ENCODE results near the gene FNDC3B. TPM values are rescaled to one million over a fixed set of nuclear protein-coding genes. Genes with fewer than 3 reads are reported as not detected.
A peak's percentile ranks its signal among the peaks of the same experiment; 100 is the strongest.

FNDC3B gene
- total RNA-seq, 1 experiment from 2014 or later: 62.3 TPM

DNA sequence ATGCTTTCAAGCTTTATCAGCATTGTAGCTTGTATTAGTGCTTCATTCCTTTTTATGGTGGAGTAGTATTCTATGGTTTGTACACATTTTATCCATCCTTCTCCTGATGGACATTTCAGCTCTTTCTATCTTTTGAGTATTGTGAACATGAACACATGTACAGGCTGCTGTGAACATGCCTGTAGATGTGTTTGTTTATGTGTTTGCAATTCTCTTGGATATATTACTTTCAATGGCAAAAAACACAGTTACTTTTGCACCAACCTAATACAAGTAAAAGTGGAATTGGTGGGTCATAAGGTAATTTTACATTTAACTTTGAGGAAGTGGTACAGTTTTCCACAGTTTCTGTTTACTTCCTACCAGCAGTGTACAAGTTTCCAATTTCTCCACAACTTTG lies 180.4 kb downstream of the FNDC3B start:
- Histone ChIP-seq H3K4me1 (peaks cover 25% of the 10 kb centered on the region), H3K27me3 (no peaks in the 10 kb centered on the region), H3K27ac (no peak overlapping the region), H3K36me3 (no peaks in the 10 kb centered on the region; the same call in 1 of the 2 replicates), H3K4me3 (no peak overlapping the region), H3K9me3 (replicated peaks) (no peaks in the 10 kb centered on the region)
- DNase-seq: no peak

DNA sequence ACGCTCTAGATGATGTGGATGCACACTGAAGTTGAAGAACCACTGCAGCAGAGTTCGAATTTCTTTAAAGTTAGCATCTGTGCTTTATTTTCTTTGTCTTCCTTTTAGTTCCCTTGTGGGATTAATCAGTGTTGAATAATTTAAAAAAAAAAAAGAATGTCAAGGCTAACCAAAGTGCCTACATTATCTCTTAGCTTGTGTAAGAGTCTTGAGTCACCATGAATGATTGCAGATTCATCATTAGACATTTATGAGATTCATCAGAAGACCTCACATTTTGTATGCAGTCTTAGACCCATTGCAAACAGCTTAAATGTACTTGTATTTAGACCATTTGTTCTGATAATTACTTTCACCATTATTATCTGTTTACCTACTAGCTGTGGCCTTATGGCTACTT lies 182.2 kb downstream of the FNDC3B start:
- DNase-seq: no peak

DNA sequence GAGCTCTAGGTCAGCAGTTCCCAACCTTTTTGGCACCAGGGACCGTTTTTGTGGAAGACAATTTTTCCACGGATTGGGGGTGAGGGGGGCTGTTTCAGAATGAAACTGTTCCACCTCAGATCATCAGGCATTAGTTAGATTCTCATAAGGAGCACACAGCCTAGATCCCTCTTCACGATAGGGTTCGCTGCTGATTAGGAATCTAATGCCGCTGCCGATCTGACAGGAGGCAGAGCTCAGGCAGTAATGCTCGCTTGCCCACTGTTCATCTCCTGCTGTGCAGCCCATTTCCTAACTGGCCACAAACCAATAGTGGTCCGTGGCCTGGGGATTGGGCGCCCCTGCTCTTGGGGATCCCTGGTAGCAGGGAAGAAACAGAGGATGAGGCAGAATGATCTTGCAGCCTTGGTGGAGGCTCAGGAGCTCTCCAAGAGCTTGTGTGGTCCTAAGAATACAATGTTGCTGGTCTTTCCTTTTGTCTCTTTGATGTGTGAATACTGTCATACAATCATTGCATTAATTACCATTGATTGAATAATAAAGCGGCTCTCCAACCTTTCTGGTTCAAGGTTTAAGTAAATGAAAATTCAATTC lies 183.2 kb downstream of the FNDC3B start:
- no peaks in the 10 kb centered on the region; the same call in 1 of the 2 replicates for H3K36me3 ChIP-seq
- H3K4me1 ChIP-seq: peaks cover 17% of the 10 kb centered on the region
- H3K27me3 ChIP-seq: no peaks in the 10 kb centered on the region
- DNase-seq: no peak
- no peak overlapping the region for H3K27ac ChIP-seq
- H3K9me3 ChIP-seq (replicated peaks): no peaks in the 10 kb centered on the region
- H3K4me3 ChIP-seq: no peak overlapping the region

More for the DNA sequence above, 182.2 kb downstream of the FNDC3B start:
- H3K36me3 ChIP-seq: no peaks in the 10 kb centered on the region; the same call in 1 of the 2 replicates
- no peak overlapping the region for H3K4me3 ChIP-seq
- no peaks in the 10 kb centered on the region for H3K9me3 ChIP-seq (replicated peaks)
- peaks cover 25% of the 10 kb centered on the region for H3K4me1 ChIP-seq
- no peak overlapping the region for H3K27ac ChIP-seq
- H3K27me3 ChIP-seq: no peaks in the 10 kb centered on the region

GRCh38 chr3:172223870-172224269 lies 184.5 kb downstream of the FNDC3B start:
- no peak overlapping the region for H3K4me3 ChIP-seq
- H3K4me1 ChIP-seq: peaks cover 4% of the 10 kb centered on the region; the same call in 1 of the 2 replicates
- DNase-seq: no peak
- H3K27ac ChIP-seq: no peak overlapping the region
- no peaks in the 10 kb centered on the region for H3K27me3 ChIP-seq
- peaks cover 5% of the 10 kb centered on the region for H3K36me3 ChIP-seq
- H3K9me3 ChIP-seq (replicated peaks): no peaks in the 10 kb centered on the region

DNA sequence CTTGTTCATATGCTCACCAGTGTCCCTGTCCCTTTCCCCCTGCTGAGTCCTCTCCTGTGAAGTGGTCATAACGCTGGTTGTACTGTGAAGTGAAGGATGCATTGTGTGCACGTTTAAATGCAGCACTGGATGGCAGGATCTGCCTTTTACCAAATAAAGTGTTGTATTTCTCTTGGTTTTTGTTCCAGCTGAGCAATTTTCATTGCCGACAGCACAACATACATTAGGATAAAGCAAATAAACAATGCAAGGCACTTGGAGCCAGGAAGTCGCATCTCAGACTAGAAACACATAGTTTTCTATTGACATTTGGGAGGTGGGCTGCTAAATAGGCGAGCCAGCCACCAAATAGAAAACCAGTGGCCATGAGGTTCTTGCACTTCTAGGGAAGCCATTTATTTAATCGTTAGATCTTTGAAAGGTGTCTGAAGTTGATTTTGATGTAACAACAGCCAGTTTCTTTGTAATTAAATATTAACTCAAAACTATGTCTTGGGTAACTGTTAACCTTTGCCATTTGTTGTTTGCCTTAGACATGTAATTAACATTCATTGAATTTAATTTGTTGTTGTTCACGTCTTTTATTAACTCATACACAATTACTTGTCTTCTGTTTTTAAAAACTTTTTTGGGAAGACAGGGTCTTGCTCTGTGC lies 185.3 kb downstream of the FNDC3B start:
- H3K27me3 ChIP-seq: no peaks in the 10 kb centered on the region
- H3K36me3 ChIP-seq: peaks cover 12% of the 10 kb centered on the region
- no peak overlapping the region for H3K4me3 ChIP-seq
- H3K4me1 ChIP-seq: peaks cover 4% of the 10 kb centered on the region; the same call in 1 of the 2 replicates
- peak in 1 of 2 experiments; percentile 19 for DNase-seq
- no peaks in the 10 kb centered on the region for H3K9me3 ChIP-seq (replicated peaks)
- no peak overlapping the region for H3K27ac ChIP-seq

- no peaks in the 10 kb centered on the region for H3K9me3 ChIP-seq (replicated peaks)
- H3K4me1 ChIP-seq: peaks cover 4% of the 10 kb centered on the region; the same call in 1 of the 2 replicates
- no peaks in the 10 kb centered on the region for H3K27me3 ChIP-seq
- H3K36me3 ChIP-seq: peaks cover 14% of the 10 kb centered on the region
- no peak for DNase-seq
- no peak overlapping the region for H3K27ac ChIP-seq
- no peak overlapping the region for H3K4me3 ChIP-seq
Observed at GRCh38 chr3:172225215-172225707, 185.9 kb downstream of the FNDC3B start.

DNA sequence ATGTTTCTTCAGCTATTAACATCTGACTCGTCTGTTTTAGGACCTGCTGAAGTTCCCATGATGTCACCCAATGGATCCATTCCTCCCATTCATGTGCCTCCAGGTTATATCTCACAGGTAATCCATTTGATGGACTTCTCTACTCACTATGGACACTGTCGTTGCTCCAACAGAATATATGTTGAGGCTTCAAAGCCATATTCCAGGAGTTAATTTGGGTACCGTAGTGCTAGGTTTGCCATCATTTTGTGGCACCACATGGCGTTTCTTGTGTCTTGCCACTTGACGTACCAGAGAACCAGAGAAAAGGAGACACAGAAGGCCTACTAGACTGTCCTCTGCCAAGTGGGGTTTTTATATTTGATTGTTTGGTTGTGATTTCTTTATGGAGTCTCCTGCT lies 187.5 kb downstream of the FNDC3B start:
- H3K36me3 ChIP-seq: peaks cover 19% of the 10 kb centered on the region
- no peak for DNase-seq
- no peak overlapping the region for H3K27ac ChIP-seq
- H3K4me1 ChIP-seq: peaks cover 4% of the 10 kb centered on the region; the same call in 1 of the 2 replicates
- no peak overlapping the region for H3K4me3 ChIP-seq
- no peaks in the 10 kb centered on the region for H3K27me3 ChIP-seq
- no peaks in the 10 kb centered on the region for H3K9me3 ChIP-seq (replicated peaks)

GRCh38 chr3:172227340-172228035 lies 188.1 kb downstream of the FNDC3B start:
- Histone ChIP-seq H3K36me3 (peaks cover 21% of the 10 kb centered on the region), H3K4me3 (no peak overlapping the region), H3K27ac (no peak overlapping the region), H3K4me1 (peaks cover 4% of the 10 kb centered on the region; the same call in 1 of the 2 replicates), H3K9me3 (replicated peaks) (no peaks in the 10 kb centered on the region), H3K27me3 (no peaks in the 10 kb centered on the region)
- no peak for DNase-seq

GRCh38 chr3:172228036-172228415 lies 188.6 kb downstream of the FNDC3B start:
- H3K36me3 ChIP-seq: peaks cover 25% of the 10 kb centered on the region
- DNase-seq: no peak
- no peaks in the 10 kb centered on the region for H3K27me3 ChIP-seq
- peaks cover 4% of the 10 kb centered on the region; the same call in 1 of the 2 replicates for H3K4me1 ChIP-seq
- H3K27ac ChIP-seq: no peak overlapping the region
- H3K4me3 ChIP-seq: no peak overlapping the region
- no peaks in the 10 kb centered on the region for H3K9me3 ChIP-seq (replicated peaks)

DNA sequence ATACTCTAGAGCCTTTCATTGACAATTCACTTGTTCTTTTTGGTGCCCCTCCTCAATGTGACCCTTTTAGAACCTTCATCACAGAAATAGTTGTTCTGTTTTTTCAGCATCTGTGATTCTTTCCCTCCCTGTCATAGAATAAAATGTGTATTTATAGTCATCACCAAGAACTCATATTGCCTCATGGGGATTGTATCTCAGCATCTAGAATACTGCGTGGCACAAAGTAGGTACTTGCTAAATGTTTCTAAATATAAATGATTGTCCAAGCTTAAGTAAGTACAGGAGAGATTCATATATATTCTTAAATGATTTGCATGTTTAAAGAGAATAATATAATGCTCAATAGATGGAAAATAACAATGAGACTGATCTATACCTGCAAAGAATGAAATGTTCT lies 190.1 kb downstream of the FNDC3B start:
- Histone ChIP-seq H3K4me3 (no peak overlapping the region), H3K4me1 (peaks cover 1% of the 10 kb centered on the region; the same call in 1 of the 2 replicates), H3K27me3 (no peaks in the 10 kb centered on the region), H3K36me3 (peaks cover 25% of the 10 kb centered on the region), H3K9me3 (replicated peaks) (no peaks in the 10 kb centered on the region), H3K27ac (no peak overlapping the region)
- DNase-seq: no peak

DNA sequence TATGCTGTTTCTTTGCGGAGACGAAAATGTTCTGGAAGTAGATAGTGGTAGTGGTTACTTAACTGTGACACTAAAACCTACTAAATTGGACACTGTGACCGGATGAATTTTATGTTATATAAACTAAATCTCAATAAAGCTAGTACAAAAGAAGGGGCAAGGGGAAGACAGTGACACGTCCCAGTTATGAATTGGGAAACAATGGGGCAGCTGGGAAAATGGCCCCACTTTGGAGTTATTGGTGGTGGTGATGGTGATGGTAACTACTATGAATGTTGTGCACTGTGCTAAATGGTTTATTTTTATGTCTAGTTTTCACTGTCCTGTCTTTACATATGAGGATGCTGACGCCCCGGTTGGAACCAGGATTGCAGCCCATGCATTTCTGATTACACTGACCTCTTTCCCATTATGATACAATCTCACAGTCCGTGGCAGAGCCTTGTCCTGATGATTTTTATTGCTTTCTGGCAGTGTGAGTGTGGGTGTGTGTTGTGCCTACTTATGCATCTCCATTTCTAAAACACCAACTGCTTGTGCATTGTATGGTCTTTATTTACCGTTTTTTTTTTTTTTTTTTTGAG lies 192.0 kb downstream of the FNDC3B start:
- Histone ChIP-seq H3K4me1 (no peaks in the 10 kb centered on the region), H3K27ac (no peak overlapping the region), H3K4me3 (no peak overlapping the region), H3K9me3 (replicated peaks) (no peaks in the 10 kb centered on the region), H3K27me3 (no peaks in the 10 kb centered on the region), H3K36me3 (peaks cover 28% of the 10 kb centered on the region)
- DNase-seq: no peak

GRCh38 chr3:172232579-172233212 lies 193.3 kb downstream of the FNDC3B start:
- no peak for DNase-seq
- H3K9me3 ChIP-seq (replicated peaks): no peaks in the 10 kb centered on the region
- H3K36me3 ChIP-seq: peaks cover 28% of the 10 kb centered on the region

GRCh38 chr3:172233474-172234277 lies 194.3 kb downstream of the FNDC3B start:
- DNase-seq: no peak
- H3K4me3 ChIP-seq: no peak overlapping the region
- no peaks in the 10 kb centered on the region for H3K4me1 ChIP-seq
- no peak overlapping the region for H3K27ac ChIP-seq
- no peaks in the 10 kb centered on the region for H3K27me3 ChIP-seq
- peaks cover 24% of the 10 kb centered on the region for H3K36me3 ChIP-seq
- no peaks in the 10 kb centered on the region for H3K9me3 ChIP-seq (replicated peaks)

More at GRCh38 chr3:172232579-172233212, 193.3 kb downstream of the FNDC3B start:
- no peak overlapping the region for H3K4me3 ChIP-seq
- no peaks in the 10 kb centered on the region for H3K4me1 ChIP-seq
- H3K27ac ChIP-seq: no peak overlapping the region
- H3K27me3 ChIP-seq: no peaks in the 10 kb centered on the region

- H3K4me3 ChIP-seq: no peak overlapping the region
- DNase-seq: no peak
- no peaks in the 10 kb centered on the region; the same call in 1 of the 2 replicates for H3K9me3 ChIP-seq (replicated peaks)
- H3K27ac ChIP-seq: no peak overlapping the region
- H3K27me3 ChIP-seq: no peaks in the 10 kb centered on the region
- peaks cover 19% of the 10 kb centered on the region for H3K36me3 ChIP-seq
- H3K4me1 ChIP-seq: no peaks in the 10 kb centered on the region
Observed at GRCh38 chr3:172235698-172236097, 196.3 kb downstream of the FNDC3B start.
